HUES48 (cell line): ENCODE measurements around the gene KCNJ5.
A peak's percentile ranks its signal among the peaks of the same experiment; 100 is the strongest.

Source experiments
- H3K27ac ChIP-seq: one replicate; pipeline ENCODE4 v1.7.0; 2013; ENCODE audit warnings: low read depth, low read length, inconsistent platforms
- H3K27me3 ChIP-seq: 2 replicates; pipeline ENCODE4 v1.6.1; 2013; ENCODE audit warnings: mild to moderate bottlenecking, low read length; ENCODE audit not compliant: control insufficient read depth, insufficient read depth
- H3K36me3 ChIP-seq: 2 replicates; pipeline ENCODE4 v1.6.1; 2013; ENCODE audit warnings: low read length; ENCODE audit not compliant: control insufficient read depth, insufficient read depth
- H3K4me1 ChIP-seq: 2 replicates; pipeline ENCODE4 v1.6.1; 2013; ENCODE audit warnings: mild to moderate bottlenecking, low read length; ENCODE audit not compliant: control insufficient read depth, insufficient read depth
- H3K4me3 ChIP-seq: 2 replicates; pipeline ENCODE4 v1.5.1; 2013; ENCODE audit warnings: mild to moderate bottlenecking, low read depth, low read length
- H3K9ac ChIP-seq: 2 replicates; pipeline ENCODE4 v1.6.1; 2013; ENCODE audit warnings: mild to moderate bottlenecking, low read depth, low read length, moderate library complexity
- H3K9me3 ChIP-seq: 2 replicates; pipeline ENCODE4 v1.6.1; 2013; ENCODE audit warnings: low read length; ENCODE audit not compliant: control insufficient read depth, insufficient read depth

KCNJ5 gene

GRCh38 chr11:128897826-128898225 is 6.7 kb downstream of the KCNJ5 start:
- Histone ChIP-seq H3K36me3 (no peaks in the 10 kb centered on the region), H3K4me1 (peaks cover 20% of the 10 kb centered on the region), H3K27me3 (peaks cover 92% of the 10 kb centered on the region), H3K9me3 (no peaks in the 10 kb centered on the region), H3K9ac (no peak overlapping the region), H3K4me3 (no peak overlapping the region), H3K27ac (no peak overlapping the region)

- Histone ChIP-seq H3K4me1 (peaks cover 27% of the 10 kb centered on the region), H3K27me3 (peaks cover 92% of the 10 kb centered on the region), H3K4me3 (no peak overlapping the region), H3K36me3 (no peaks in the 10 kb centered on the region), H3K9ac (no peak overlapping the region), H3K9me3 (no peaks in the 10 kb centered on the region), H3K27ac (no peak overlapping the region)
Measured at GRCh38 chr11:128898580-128899344, 7.6 kb downstream of the KCNJ5 start.

- peaks cover 96% of the 10 kb centered on the region for H3K27me3 ChIP-seq
Measured at GRCh38 chr11:128900468-128900867, 9.3 kb downstream of the KCNJ5 start.

GRCh38 chr11:128901653-128902514 is 10.7 kb downstream of the KCNJ5 start:
- Histone ChIP-seq H3K36me3 (no peaks in the 10 kb centered on the region), H3K4me3 (peak overlapping the region; percentile 33), H3K27ac (no peak overlapping the region), H3K9me3 (no peaks in the 10 kb centered on the region), H3K27me3 (peaks cover 91% of the 10 kb centered on the region), H3K4me1 (peaks cover 38% of the 10 kb centered on the region), H3K9ac (no peak overlapping the region)

More at GRCh38 chr11:128900468-128900867, 9.3 kb downstream of the KCNJ5 start:
- peaks cover 38% of the 10 kb centered on the region for H3K4me1 ChIP-seq
- no peaks in the 10 kb centered on the region for H3K9me3 ChIP-seq
- no peak overlapping the region for H3K27ac ChIP-seq
- H3K36me3 ChIP-seq, result no peaks in the 10 kb centered on the region
- no peak overlapping the region for H3K4me3 ChIP-seq
- H3K9ac ChIP-seq, result no peak overlapping the region

- peaks cover 93% of the 10 kb centered on the region for H3K27me3 ChIP-seq
- H3K27ac ChIP-seq, result no peak overlapping the region
- no peaks in the 10 kb centered on the region for H3K36me3 ChIP-seq
- no peaks in the 10 kb centered on the region for H3K9me3 ChIP-seq
- peaks cover 38% of the 10 kb centered on the region for H3K4me1 ChIP-seq
- no peak overlapping the region for H3K9ac ChIP-seq
- H3K4me3 ChIP-seq, result peak overlapping the region; percentile 33; the same call in 1 of the 2 replicates
Measured at GRCh38 chr11:128902515-128903066, 11.4 kb downstream of the KCNJ5 start.

GRCh38 chr11:128903248-128904061 is 12.3 kb downstream of the KCNJ5 start:
- no peak overlapping the region for H3K27ac ChIP-seq
- H3K4me3 ChIP-seq, result peak overlapping the region; percentile 65
- H3K36me3 ChIP-seq, result no peaks in the 10 kb centered on the region
- H3K4me1 ChIP-seq, result peaks cover 38% of the 10 kb centered on the region
- H3K9ac ChIP-seq, result no peak overlapping the region
- peaks cover 87% of the 10 kb centered on the region for H3K27me3 ChIP-seq
- H3K9me3 ChIP-seq, result no peaks in the 10 kb centered on the region

GRCh38 chr11:128904303-128904655 is 13.1 kb downstream of the KCNJ5 start:
- Histone ChIP-seq H3K27me3 (peaks cover 83% of the 10 kb centered on the region), H3K27ac (no peak overlapping the region), H3K9me3 (no peaks in the 10 kb centered on the region), H3K36me3 (no peaks in the 10 kb centered on the region), H3K4me3 (peak overlapping the region; percentile 65; the same call in 1 of the 2 replicates), H3K9ac (no peak overlapping the region), H3K4me1 (peaks cover 38% of the 10 kb centered on the region)

- Histone ChIP-seq H3K27ac (no peak overlapping the region), H3K4me3 (peak overlapping the region; percentile 65), H3K9me3 (no peaks in the 10 kb centered on the region), H3K27me3 (peaks cover 77% of the 10 kb centered on the region), H3K36me3 (no peaks in the 10 kb centered on the region), H3K9ac (no peak overlapping the region), H3K4me1 (peaks cover 38% of the 10 kb centered on the region)
Measured at GRCh38 chr11:128904656-128905344, 13.6 kb downstream of the KCNJ5 start.

GRCh38 chr11:128905345-128906184 is 14.4 kb downstream of the KCNJ5 start:
- H3K9ac ChIP-seq, result no peak overlapping the region

More at GRCh38 chr11:128905345-128906184, 14.4 kb downstream of the KCNJ5 start:
- H3K4me3 ChIP-seq, result peak overlapping the region; percentile 65
- H3K9me3 ChIP-seq, result no peaks in the 10 kb centered on the region
- no peak overlapping the region for H3K27ac ChIP-seq
- no peaks in the 10 kb centered on the region for H3K36me3 ChIP-seq
- peaks cover 70% of the 10 kb centered on the region for H3K27me3 ChIP-seq
- H3K4me1 ChIP-seq, result peaks cover 38% of the 10 kb centered on the region
